PC-9 (cell line): ENCODE results near the gene CNTNAP5. TPM values are rescaled to one million over a fixed set of nuclear protein-coding genes. Genes with fewer than 3 reads are reported as not detected.

ENCODE experiments used
- BruUV-seq: library from RNA; stranded (reverse); fragments of 400-500 nt; replicated peaks from 2 replicates; lab custom pipeline; 2021; lab: Mats Ljungman, UMichigan
- CTCF ChIA-PET: fragments of 300-600 bp; sonication (Branson Sonifier 250); formaldehyde crosslinking; loops from one replicate; lab custom pipeline; 2022; ENCODE audit warnings: antibody characterized with exemption; lab: Charles Lee
- POLR2A ChIA-PET: fragments of 300-600 bp; sonication (Branson Sonifier 250); formaldehyde crosslinking; loops from one replicate; lab custom pipeline; 2022; ENCODE audit warnings: antibody characterized with exemption; ENCODE audit not compliant: unreplicated experiment; lab: Charles Lee
- DNase-seq, 2 experiments: peaks; one replicate each; pipeline versions ENCODE4 v3.0.0 to v3.0.0-alpha.2; 2015 to 2022; ENCODE audit warnings: mixed read lengths in 1 of 2
- H2AFZ ChIP-seq: fragments of 200-600 bp; sonication (generic); 2 replicates; pipeline ENCODE4 v1.8.1; 2017; ENCODE audit warnings: antibody characterized with exemption
- H3F3A ChIP-seq: fragments of 200-600 bp; sonication (generic); 2 replicates; pipeline ENCODE4 v1.8.1; 2017; ENCODE audit warnings: antibody characterized with exemption, mild to moderate bottlenecking, low read depth; ENCODE audit not compliant: insufficient read depth
- H3K27ac ChIP-seq: fragments of 200-600 bp; sonication (generic); 2 replicates; pipeline ENCODE4 v1.6.1; 2016; ENCODE audit warnings: mixed run types
- H3K27me3 ChIP-seq: fragments of 200-600 bp; sonication (generic); 2 replicates; pipeline ENCODE4 v1.6.1; 2016; ENCODE audit warnings: low read depth, mixed run types; ENCODE audit not compliant: insufficient read depth
- H3K36me3 ChIP-seq: fragments of 200-600 bp; sonication (generic); 2 replicates; pipeline ENCODE4 v1.6.1; 2016; ENCODE audit warnings: low read depth, mixed run types
- H3K4me1 ChIP-seq: fragments of 200-600 bp; sonication (generic); replicated peaks from 2 replicates; pipeline ENCODE4 v1.6.1; 2016; ENCODE audit warnings: mixed run types; ENCODE audit not compliant: insufficient read depth
- H3K4me2 ChIP-seq: fragments of 200-600 bp; sonication (generic); 2 replicates; pipeline ENCODE4 v1.6.1; 2017; ENCODE audit warnings: mixed run types
- H3K4me3 ChIP-seq: fragments of 200-600 bp; sonication (generic); 2 replicates; pipeline ENCODE4 v1.6.1; 2016; ENCODE audit warnings: mixed run types
- H3K79me2 ChIP-seq: fragments of 200-600 bp; sonication (generic); 2 replicates; pipeline ENCODE4 v1.6.1; 2017; ENCODE audit warnings: low read depth, mixed run types
- H3K9me2 ChIP-seq: fragments of 200-600 bp; sonication (generic); 2 replicates; pipeline ENCODE4 v1.8.1; 2017; ENCODE audit warnings: mild to moderate bottlenecking; ENCODE audit not compliant: insufficient read depth
- H3K9me3 ChIP-seq: fragments of 200-600 bp; sonication (generic); 2 replicates; pipeline ENCODE4 v1.8.1; 2016; ENCODE audit warnings: low read depth; ENCODE audit not compliant: insufficient read depth
- H4K20me1 ChIP-seq: fragments of 200-600 bp; sonication (generic); 2 replicates; pipeline ENCODE4 v1.8.1; 2017; ENCODE audit not compliant: insufficient read depth
- CTCF ChIP-seq: fragments of 200-600 bp; sonication (generic); conservative IDR thresholded peaks from 2 replicates; pipeline ENCODE4 v1.6.1; 2017; ENCODE audit warnings: mixed run types, antibody characterized with exemption, mild to moderate bottlenecking, moderate library complexity
- EZH2 ChIP-seq: fragments of 200-600 bp; sonication (generic); IDR thresholded peaks from 2 replicates; pipeline ENCODE4 v1.8.0; 2017; ENCODE audit warnings: antibody characterized with exemption, low read depth
- intact Hi-C: fragments of 100-400 bp; cut with micrococcal nuclease; formaldehyde crosslinking; loops from one replicate; pipeline ENCODE4 v1.10.0; 2022; ENCODE audit not compliant: unreplicated experiment
- total RNA-seq: library from RNA; stranded (reverse); gene quantifications from 2 replicates; pipeline ENCODE4 v1.2.3, GENCODE V29; 2021

The CNTNAP5 gene
- total RNA-seq, 1 experiment from 2014 or later: not detected

DNA sequence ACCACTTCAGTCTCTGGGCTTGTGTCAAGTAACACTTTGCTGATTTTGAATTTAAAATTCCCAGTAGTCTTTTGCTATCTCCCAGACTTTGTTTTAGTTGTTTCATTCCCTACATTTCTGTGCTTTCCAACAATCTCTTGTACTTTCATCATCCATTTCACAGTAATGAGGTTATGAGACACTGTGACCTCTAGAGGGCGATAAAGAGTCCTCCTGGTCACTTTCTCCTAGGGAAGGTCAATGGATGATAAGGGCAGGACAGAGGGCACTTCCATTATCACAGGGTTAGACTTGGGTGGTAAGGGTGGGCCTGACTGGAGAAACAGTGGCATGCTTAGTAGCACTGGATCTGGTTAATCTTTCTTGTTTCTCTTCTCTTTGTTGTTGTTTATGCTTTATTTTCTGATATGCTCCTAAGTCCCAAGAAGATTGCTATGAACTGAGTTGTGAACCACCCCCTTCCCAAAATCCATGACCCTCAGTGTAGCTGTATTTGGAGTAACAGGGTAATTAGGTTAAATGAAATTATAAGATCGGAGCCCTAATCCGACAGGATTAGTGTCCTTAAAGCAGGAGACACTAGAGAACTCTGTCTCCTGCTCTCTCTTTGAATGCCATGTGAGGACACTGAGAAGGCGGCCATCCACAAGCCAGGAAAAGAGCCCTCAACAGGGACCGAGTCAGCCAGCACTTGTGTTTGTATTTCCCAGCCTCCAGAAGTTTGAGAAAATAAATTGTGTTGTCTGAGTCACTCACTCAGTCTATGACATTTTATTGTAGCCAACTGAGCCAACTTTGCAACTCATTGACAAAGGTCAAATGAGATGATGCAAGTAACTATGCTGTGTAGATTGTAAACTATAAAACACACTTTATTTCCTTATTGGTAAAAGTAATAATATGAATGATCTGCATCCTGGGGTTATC is 779.2 kb downstream of the CNTNAP5 start:
- no peaks in the 10 kb centered on the region for H3K36me3 ChIP-seq
- TF ChIP-seq EZH2 (no peak), CTCF (peak; percentile 90)
- DNase-seq: peak in 1 of 2 experiments; percentile 1
- no peak overlapping the region for H3K27ac ChIP-seq
- H4K20me1 ChIP-seq: no peaks in the 10 kb centered on the region
- no peak overlapping the region for H2AFZ ChIP-seq
- BruUV-seq: no TSS peak
- H3K4me2 ChIP-seq: no peak overlapping the region
- H3K27me3 ChIP-seq: no peaks in the 10 kb centered on the region
- H3F3A ChIP-seq: no peaks in the 10 kb centered on the region
- CTCF ChIA-PET: no interaction called here
- H3K4me3 ChIP-seq: no peak overlapping the region
- H3K4me1 ChIP-seq: no peaks in the 10 kb centered on the region
- intact Hi-C loops: loop anchor here (10.0 kb wide), 1 partner anchor 671 kb away; no protein-coding TSS in a partner anchor
- no peaks in the 10 kb centered on the region for H3K9me2 ChIP-seq
- POLR2A ChIA-PET: no interaction called here
- no peaks in the 10 kb centered on the region for H3K79me2 ChIP-seq
- no peaks in the 10 kb centered on the region for H3K9me3 ChIP-seq

- Histone ChIP-seq H3K4me3 (no peak overlapping the region), H3K79me2 (no peaks in the 10 kb centered on the region), H3K27me3 (no peaks in the 10 kb centered on the region), H3K4me2 (no peak overlapping the region), H3K4me1 (no peaks in the 10 kb centered on the region), H3K36me3 (no peaks in the 10 kb centered on the region), H3K9me3 (no peaks in the 10 kb centered on the region), H3K9me2 (no peaks in the 10 kb centered on the region), H3K27ac (no peak overlapping the region), H3F3A (no peaks in the 10 kb centered on the region), H4K20me1 (no peaks in the 10 kb centered on the region), H2AFZ (no peak overlapping the region)
- TF ChIP-seq EZH2 (no peak), CTCF (no peak)
- ChIA-PET POLR2A (no interaction called here), CTCF (no interaction called here)
- no TSS peak for BruUV-seq
- intact Hi-C loops: loop anchor here (10.0 kb wide), 1 partner anchor 670 kb away; no protein-coding TSS in a partner anchor
- DNase-seq: no peak
These were observed 780.0 kb downstream of the CNTNAP5 start for GRCh38 chr2:124805060-124805459.

GRCh38 chr2:124810132-124810531 is 785.0 kb downstream of the CNTNAP5 start:
- Histone ChIP-seq H3K9me3 (no peaks in the 10 kb centered on the region), H3K79me2 (no peaks in the 10 kb centered on the region), H3F3A (no peaks in the 10 kb centered on the region), H3K36me3 (no peaks in the 10 kb centered on the region), H3K4me2 (no peak overlapping the region), H3K27ac (no peak overlapping the region), H2AFZ (no peak overlapping the region), H3K27me3 (peaks cover 2% of the 10 kb centered on the region; the same call in 1 of the 2 replicates), H4K20me1 (no peaks in the 10 kb centered on the region), H3K4me3 (no peak overlapping the region), H3K9me2 (peaks cover 4% of the 10 kb centered on the region; the same call in 1 of the 2 replicates), H3K4me1 (no peaks in the 10 kb centered on the region)
- POLR2A ChIA-PET: no interaction called here
- intact Hi-C loops: no loop called here
- CTCF ChIA-PET: no interaction called here
- peak in 1 of 2 experiments; percentile 35 for DNase-seq
- no TSS peak for BruUV-seq
- TF ChIP-seq CTCF: no peak
- no peak for TF ChIP-seq EZH2
